Activated T-helper 2 cell treated with anti-CD3 and anti-CD28 coated beads, Interferon-gamma antibody, Interleukin-2, Interleukin-4, amounts not matched to agents 10 μg/mL and 5 μg/mL and 100 μg/mL, durations not matched to agents 14 hours and 24 hours and 36 hours (primary cell): ENCODE measurements around the gene UHRF1. TPM values are rescaled to one million over a fixed set of nuclear protein-coding genes. Genes with fewer than 3 reads are reported as not detected.

Experiments used
- DNase-seq: peaks from one replicate; pipeline ENCODE4 v3.0.0; 2021; ENCODE audit warnings: low spot score
- H3K27ac Mint-ChIP-seq: one replicate; pipeline ENCODE4 v1.8.0; 2021; ENCODE audit warnings: mixed read lengths
- H3K27me3 Mint-ChIP-seq: one replicate; pipeline ENCODE4 v1.8.0; 2021; ENCODE audit warnings: low read depth, mixed read lengths
- H3K36me3 Mint-ChIP-seq: one replicate; pipeline ENCODE4 v1.8.0; 2021; ENCODE audit warnings: low read depth, mixed read lengths
- H3K4me1 Mint-ChIP-seq: one replicate; pipeline ENCODE4 v1.8.0; 2021; ENCODE audit warnings: low read depth, mixed read lengths
- H3K4me3 Mint-ChIP-seq: one replicate; pipeline ENCODE4 v1.8.0; 2021; ENCODE audit warnings: low read depth, mild to moderate bottlenecking, moderate library complexity, mixed read lengths
- H3K9me3 Mint-ChIP-seq: one replicate; pipeline ENCODE4 v1.8.0; 2021; ENCODE audit warnings: mixed read lengths
- intact Hi-C: fragments of 100-400 bp; cut with micrococcal nuclease; formaldehyde crosslinking; loops from one replicate; pipeline ENCODE4 v1.15.1; 2023
- total RNA-seq: library from RNA; stranded (reverse); gene quantifications from 2 replicates; pipeline ENCODE4 v1.2.3, GENCODE V29; 2022

The UHRF1 gene
- total RNA-seq, 1 donor from 2014 or later: 138 TPM

DNA sequence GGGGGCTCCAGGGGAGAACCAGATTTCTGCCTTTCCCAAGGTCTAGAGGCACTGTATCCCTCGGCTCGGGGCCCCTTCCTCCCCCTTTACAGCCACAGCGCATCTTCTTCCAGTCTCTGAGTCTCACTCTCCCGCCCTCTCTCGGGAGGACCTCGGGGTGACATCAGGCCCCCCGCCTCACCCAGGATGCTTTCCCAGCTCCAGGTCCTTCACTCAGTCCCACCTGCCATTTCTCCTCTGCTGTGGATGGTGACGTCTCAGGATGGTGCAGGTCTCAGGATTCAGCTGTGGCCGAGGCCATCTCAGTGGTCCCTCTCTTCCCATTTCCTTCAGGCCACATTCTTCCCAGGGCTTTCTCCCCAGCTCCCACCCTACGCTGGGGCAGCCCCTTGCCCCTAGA, 46.0 kb downstream of the UHRF1 start:
- Mint-ChIP-seq H3K27ac (no peak overlapping the region), H3K9me3 (no peaks in the 10 kb centered on the region), H3K4me1 (no peaks in the 10 kb centered on the region), H3K27me3 (no peaks in the 10 kb centered on the region), H3K4me3 (no peak overlapping the region), H3K36me3 (peaks cover 70% of the 10 kb centered on the region)
- intact Hi-C loops: no loop called here
- no peak for DNase-seq

DNA sequence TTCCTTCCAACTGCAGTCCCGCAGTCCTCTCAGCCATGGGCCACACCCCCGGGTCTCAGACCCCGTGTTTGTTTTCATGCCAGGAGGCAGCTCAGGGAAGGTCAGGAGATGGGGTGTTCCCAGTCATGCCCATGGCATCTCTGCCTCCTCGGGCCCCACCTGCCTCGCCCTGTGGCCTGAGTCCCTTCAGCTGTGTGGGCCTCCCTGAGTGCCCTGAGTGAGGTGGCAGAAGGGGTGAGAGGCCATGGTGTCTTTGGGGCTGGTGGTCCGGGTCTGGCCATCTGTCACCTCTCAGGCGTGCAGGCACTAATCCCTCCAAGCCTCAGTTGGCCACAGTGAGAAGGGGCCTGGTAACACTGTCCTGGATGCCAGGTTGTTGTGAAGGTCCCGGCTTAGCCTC, 48.7 kb downstream of the UHRF1 start:
- intact Hi-C loops: no loop called here
- no peaks in the 10 kb centered on the region for H3K27me3 Mint-ChIP-seq
- H3K4me1 Mint-ChIP-seq: no peaks in the 10 kb centered on the region
- H3K27ac Mint-ChIP-seq: no peak overlapping the region
- peaks cover 52% of the 10 kb centered on the region for H3K36me3 Mint-ChIP-seq
- no peak overlapping the region for H3K4me3 Mint-ChIP-seq
- H3K9me3 Mint-ChIP-seq: no peaks in the 10 kb centered on the region
- DNase-seq: no peak

DNA sequence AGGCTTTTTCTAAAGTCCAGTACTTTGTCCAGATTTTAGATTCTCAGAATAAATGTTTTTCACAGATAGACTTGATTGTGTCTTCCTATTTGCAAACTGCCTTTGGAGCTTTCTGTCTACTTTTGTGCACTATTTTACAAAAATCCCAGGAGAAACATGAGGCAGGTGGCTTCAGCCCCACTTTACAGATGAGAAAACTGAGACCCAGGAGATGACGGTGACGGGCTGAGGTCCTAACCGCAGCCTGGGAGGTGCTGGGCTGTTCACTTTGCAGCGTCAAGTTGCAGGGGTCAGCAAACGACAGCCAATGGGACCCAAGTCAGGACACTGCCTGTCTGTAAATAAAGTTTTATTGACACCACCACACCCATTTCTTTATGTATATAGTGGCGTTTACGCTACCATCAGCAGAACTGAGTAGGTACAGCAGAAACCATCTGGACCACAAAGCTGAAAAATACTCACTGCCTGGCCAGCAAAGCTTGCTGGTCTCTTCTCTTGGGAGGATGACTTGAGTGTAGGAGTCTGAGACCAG, 52.9 kb downstream of the UHRF1 start:
- Mint-ChIP-seq H3K4me3 (no peak overlapping the region), H3K9me3 (no peaks in the 10 kb centered on the region), H3K27me3 (no peaks in the 10 kb centered on the region), H3K4me1 (peaks cover 3% of the 10 kb centered on the region), H3K27ac (no peak overlapping the region), H3K36me3 (peaks cover 46% of the 10 kb centered on the region)
- intact Hi-C loops: no loop called here
- no peak for DNase-seq

DNA sequence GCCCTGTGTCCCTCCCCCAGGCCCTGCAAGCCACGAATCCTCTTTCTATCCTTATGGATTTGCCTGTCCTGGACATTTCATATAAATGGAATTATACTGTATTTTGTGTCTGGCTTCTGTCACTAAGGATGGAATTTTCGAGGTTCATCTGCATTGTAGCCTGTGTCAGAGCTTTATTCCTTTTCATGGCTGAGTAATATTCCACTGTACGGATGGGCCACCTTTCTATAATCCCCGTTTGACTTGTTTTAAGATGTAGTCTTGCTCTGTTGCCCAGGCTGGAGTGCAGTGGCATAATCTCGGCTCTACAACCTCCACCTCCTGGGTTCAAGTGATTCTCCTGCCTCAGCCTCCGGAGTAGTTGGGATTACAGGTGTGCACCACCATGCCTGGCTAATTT, 55.8 kb downstream of the UHRF1 start:
- Mint-ChIP-seq H3K27ac (no peak overlapping the region), H3K27me3 (no peaks in the 10 kb centered on the region), H3K4me3 (no peak overlapping the region), H3K4me1 (peaks cover 18% of the 10 kb centered on the region), H3K9me3 (no peaks in the 10 kb centered on the region), H3K36me3 (peaks cover 35% of the 10 kb centered on the region)
- intact Hi-C loops: loop anchor here (5.0 kb wide), 1 partner anchor 93 kb away; no protein-coding TSS in a partner anchor
- DNase-seq: no peak

DNA sequence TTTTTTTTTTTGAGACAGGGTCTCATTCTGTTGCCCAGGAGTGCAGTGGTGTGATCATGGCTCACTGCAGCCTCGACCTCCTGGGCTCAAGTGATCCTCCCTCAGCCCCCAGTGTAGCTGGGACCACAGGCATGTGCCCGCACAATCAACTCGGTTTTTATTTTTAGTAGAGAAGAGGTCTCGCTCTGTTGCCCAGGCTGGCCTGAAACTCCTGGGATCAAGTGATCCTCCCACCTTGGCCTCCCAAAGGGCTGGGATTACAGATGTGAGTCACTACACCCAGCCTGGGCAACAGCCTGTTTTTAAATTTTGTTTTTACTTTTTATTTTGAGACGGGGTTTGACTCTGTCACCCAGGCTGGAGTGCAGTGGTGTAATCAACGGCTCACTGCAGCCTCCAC, 57.3 kb downstream of the UHRF1 start:
- Mint-ChIP-seq H3K36me3 (peaks cover 39% of the 10 kb centered on the region), H3K27me3 (no peaks in the 10 kb centered on the region), H3K4me3 (no peak overlapping the region), H3K9me3 (no peaks in the 10 kb centered on the region), H3K27ac (peak overlapping the region; percentile 22), H3K4me1 (peaks cover 32% of the 10 kb centered on the region)
- intact Hi-C loops: loop anchor here (5.0 kb wide), 1 partner anchor 94 kb away; no protein-coding TSS in a partner anchor
- DNase-seq: no peak

DNA sequence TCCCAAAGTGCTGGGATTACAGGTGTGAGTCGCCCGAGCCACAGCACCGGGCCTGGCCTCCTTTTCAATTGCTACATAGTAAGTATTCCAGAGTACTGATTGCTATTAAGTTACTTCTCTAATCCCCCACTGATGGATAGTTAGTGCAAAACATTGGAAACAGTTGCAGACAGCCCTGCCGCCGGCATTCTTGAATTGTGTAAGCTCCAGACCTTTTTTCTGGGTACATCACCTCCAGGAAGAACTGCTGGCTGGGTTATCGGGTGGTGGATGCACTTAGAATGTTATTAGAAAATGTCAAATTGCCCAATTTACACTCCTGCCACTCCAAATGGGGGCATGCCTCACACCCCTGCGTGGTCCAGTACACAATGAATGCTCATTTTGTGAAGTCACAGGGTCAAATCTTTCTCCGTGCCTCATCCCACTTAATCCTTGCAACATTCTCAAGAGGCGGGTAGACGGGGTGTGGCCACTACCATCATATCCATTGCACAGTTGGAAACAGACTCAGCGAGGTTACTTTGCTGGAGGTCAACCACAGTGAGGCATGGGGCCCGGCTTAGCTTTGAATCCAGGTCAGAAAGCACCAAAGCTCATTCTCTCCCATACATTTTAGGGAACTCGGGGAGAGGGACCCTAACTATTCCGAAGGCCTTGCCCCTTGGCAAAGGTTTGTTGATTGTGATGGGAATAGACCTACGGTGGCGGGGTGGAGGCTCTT, 58.6 kb downstream of the UHRF1 start:
- DNase-seq: no peak
- Mint-ChIP-seq H3K9me3 (no peaks in the 10 kb centered on the region), H3K4me1 (peaks cover 38% of the 10 kb centered on the region), H3K4me3 (peak overlapping the region; percentile 75), H3K36me3 (peaks cover 36% of the 10 kb centered on the region), H3K27ac (peak overlapping the region; percentile 91), H3K27me3 (no peaks in the 10 kb centered on the region)
- intact Hi-C loops: loop anchor here (5.0 kb wide), 1 partner anchor 96 kb away; no protein-coding TSS in a partner anchor

DNA sequence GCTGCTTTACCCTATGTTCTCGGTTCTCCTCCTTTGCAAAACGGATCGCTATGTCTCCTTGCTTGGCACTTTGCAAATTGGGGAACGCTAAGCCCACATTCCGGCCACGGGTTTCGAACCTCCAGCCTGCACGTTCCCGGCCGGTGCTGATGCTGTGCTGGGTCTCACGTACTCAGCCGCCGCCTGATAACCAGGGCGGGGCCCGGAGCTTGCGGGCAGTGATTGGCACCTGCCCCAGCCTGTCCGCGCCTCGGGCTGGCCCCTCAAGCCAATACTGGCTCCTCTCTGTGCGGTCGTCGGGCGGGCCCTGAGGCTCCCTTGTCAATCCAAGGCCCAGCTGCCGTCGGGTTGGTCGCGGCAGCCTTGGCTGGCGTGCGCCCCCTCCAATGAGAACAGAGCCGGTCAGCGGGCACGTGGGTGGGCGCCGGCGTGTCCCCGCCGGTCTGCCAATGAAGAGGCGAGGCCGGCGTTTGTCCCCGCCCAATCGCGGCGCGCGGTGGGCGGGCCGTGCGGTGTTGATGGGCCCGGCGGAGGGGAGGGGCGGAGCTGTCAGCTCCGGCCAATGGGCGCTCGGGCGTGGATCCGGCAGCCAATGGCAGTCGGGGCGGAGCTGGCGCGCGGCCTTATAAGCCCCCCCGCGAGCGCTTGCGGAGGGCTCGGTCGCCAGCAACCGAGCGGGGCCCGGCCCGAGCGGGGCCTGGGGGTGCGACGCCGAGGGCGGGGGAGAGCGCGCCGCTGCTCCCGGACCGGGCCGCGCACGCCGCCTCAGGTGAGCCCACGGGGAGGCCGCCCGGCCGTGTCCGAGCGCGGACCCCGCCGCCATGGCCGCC, 59.4 kb downstream of the UHRF1 start, which contains the start of gene KDM4B:
Gene KDM4B, plus strand, starts transcription at position 652 of the 830 bp plus-strand sequence. CDS start 63,778 bp downstream, outside the sequence.
- intact Hi-C loops: loop anchor here (1.0 to 5.0 kb wide), 2 partner anchors 56 to 96 kb away; no protein-coding TSS in a partner anchor
- Mint-ChIP-seq H3K27me3 (no peaks in the 10 kb centered on the region), H3K36me3 (peaks cover 32% of the 10 kb centered on the region), H3K9me3 (no peaks in the 10 kb centered on the region), H3K4me3 (peak within 1 kb of the TSS; percentile 96), H3K27ac (peak within 1 kb of the TSS; percentile 91), H3K4me1 (peaks cover 38% of the 10 kb centered on the region)
- DNase-seq: peak; percentile 99

DNA sequence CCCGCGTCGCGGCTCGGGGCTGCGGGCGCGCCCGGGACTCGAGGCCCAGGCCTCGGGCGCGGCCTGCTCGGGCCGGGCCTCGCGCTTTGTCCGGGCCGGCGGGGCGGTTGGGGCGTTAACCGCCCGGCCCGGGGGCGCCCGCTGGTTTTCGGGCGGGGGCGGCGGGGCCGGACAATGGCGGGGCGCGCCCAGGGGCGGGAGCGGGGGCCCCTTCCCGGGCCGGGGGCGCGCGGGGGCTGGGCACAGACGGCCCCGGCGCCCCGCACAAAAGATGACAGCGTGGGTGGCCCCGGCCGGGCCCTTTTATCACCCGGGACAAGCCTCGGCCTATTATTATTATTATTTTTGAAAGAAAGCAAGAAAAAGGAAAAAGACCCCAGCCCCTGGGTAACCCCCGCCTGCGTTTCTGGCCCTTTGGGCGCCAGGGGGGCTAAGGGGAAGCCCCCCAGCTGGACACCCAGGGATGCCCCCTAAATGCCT, 60.0 kb downstream of the UHRF1 start:
- DNase-seq: no peak
- Mint-ChIP-seq H3K27me3 (no peaks in the 10 kb centered on the region), H3K9me3 (no peaks in the 10 kb centered on the region), H3K27ac (peak overlapping the region; percentile 83), H3K4me3 (peak overlapping the region; percentile 96), H3K36me3 (peaks cover 27% of the 10 kb centered on the region), H3K4me1 (peaks cover 38% of the 10 kb centered on the region)
- intact Hi-C loops: loop anchor here (1.0 to 5.0 kb wide), 2 partner anchors 57 to 97 kb away; no protein-coding TSS in a partner anchor

DNA sequence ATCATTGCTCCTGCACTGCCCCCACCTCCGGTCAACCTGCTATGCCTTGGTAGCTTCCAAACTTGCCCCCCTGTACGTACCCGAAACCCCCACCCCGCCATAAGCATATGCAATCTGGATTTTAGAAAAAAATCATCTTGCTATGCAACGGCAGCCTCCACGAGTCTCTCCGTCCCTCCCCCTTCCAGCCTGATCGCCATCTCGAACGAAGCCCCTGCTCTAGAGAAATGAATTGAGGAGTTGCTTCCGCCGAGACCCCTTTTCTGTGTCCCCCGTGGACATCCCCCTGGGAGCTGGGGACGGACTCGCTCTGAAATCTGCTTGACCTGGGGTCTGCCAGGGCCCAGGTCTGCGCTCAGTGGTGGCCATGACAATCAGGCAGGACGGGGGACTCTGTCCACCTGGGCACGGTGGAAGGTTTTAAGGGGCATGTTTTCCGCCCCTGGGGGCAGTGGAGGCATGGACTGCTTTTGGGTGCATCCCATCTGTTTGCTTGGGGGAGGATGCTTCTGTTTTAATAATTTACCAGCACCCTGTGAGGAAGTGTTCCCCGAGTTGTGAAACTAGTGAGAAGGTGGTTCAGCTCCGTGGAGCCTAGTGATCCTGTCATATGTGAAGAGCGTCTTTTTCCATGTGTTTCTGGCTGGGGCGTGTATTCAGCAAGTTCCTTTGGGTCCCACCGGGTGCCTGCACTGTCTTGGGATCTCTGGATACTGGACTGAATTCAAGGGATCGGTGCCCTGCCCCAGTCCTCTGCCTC, 60.7 kb downstream of the UHRF1 start:
- Mint-ChIP-seq H3K36me3 (peaks cover 24% of the 10 kb centered on the region), H3K4me3 (peak overlapping the region; percentile 96), H3K27me3 (no peaks in the 10 kb centered on the region), H3K9me3 (no peaks in the 10 kb centered on the region), H3K27ac (peak overlapping the region; percentile 83), H3K4me1 (peaks cover 40% of the 10 kb centered on the region)
- peak; percentile 18 for DNase-seq
- intact Hi-C loops: loop anchor here (1.0 to 5.0 kb wide), 2 partner anchors 58 to 98 kb away; no protein-coding TSS in a partner anchor

DNA sequence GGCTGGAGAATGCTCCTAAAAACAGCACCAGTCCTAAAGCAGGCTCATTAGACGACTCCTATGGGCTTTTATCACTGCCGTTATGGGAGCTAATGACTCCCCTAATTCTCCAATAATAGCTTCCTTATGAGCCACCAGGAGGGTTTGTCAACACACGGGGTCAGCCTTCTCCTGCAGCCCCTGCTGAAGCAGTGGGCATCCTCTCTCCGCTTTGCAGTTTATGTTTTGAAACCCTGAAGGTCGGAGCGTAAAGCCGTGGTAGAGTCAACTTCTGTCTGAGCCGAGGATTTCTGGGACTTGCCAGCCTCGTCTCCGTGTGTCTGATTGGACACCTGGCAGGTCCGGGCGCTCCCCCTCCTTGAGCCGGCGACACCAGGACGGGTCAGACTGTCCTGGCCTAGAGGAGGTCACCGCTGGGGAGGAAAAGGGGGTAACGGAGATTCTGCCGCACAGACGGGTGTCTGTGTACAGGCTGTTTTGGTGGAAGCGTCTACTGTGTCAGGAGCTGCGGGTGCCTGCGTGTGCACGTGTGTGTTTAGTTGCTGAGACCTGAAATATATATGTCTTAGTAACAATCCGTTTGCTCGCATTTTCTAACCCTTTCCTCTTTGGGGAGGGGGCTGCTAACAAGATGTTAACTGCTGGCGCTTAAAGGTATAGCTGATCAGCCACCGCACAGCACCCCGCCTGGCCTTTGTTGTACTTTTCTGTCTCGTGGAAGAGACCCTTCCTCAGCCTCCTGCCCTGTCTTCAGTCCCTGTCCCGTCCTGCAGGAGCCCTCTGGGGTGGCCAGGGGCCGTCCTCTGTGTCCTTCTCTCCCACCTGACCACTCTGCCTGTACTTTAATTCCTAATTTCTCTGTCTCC, 61.5 kb downstream of the UHRF1 start:
- no peaks in the 10 kb centered on the region for H3K9me3 Mint-ChIP-seq
- H3K36me3 Mint-ChIP-seq: peaks cover 24% of the 10 kb centered on the region
- peak overlapping the region; percentile 96 for H3K4me3 Mint-ChIP-seq
- H3K27ac Mint-ChIP-seq: peak overlapping the region; percentile 34
- peaks cover 43% of the 10 kb centered on the region for H3K4me1 Mint-ChIP-seq
- DNase-seq: no peak
- no peaks in the 10 kb centered on the region for H3K27me3 Mint-ChIP-seq
- intact Hi-C loops: no loop called here

DNA sequence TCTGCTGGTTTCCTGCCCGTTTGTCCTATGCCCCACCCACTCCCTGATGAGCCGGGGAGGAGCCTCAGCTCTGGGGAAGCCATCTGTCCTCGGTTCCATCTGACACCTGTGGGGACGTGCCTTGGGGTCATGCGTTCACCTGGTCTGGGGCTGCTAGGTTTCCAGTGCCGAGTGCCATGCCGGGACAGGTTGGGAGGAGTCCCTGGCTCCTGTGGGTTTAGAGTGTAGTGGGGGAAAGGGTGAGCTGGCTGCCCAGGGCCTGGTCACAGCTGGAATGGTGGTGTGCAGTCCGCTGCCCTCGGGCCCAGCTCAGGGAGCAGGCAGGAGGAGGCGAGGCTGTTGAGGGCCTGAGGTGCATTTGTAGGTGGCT, 62.1 kb downstream of the UHRF1 start:
- Mint-ChIP-seq H3K4me1 (peaks cover 41% of the 10 kb centered on the region), H3K36me3 (peaks cover 23% of the 10 kb centered on the region), H3K4me3 (peak overlapping the region; percentile 96), H3K9me3 (no peaks in the 10 kb centered on the region), H3K27ac (peak overlapping the region; percentile 29), H3K27me3 (no peaks in the 10 kb centered on the region)
- DNase-seq: peak; percentile 33
- intact Hi-C loops: no loop called here
